A673 (cell line): ENCODE data around the gene SCN3A. TPM values are rescaled to one million over a fixed set of nuclear protein-coding genes. Genes with fewer than 3 reads are reported as not detected.

Experiments used
- BruUV-seq: library from RNA; stranded (reverse); fragments of 400-500 nt; replicated peaks from 2 replicates; lab custom pipeline; 2021; lab: Mats Ljungman, UMichigan
- CTCF ChIA-PET: fragments of 300-600 bp; sonication (Branson Sonifier 250); formaldehyde crosslinking; loops from one replicate; lab custom pipeline; 2022; ENCODE audit warnings: antibody characterized with exemption; lab: Charles Lee
- POLR2A ChIA-PET: fragments of 300-600 bp; sonication (Branson Sonifier 250); formaldehyde crosslinking; loops from one replicate; lab custom pipeline; 2022; ENCODE audit warnings: antibody characterized with exemption; ENCODE audit not compliant: low non-redundant PET; lab: Charles Lee
- DNase-seq: peaks from one replicate; pipeline ENCODE4 v3.0.0-alpha.2; 2015; ENCODE audit warnings: low spot score
- H3K27ac ChIP-seq: fragments of 200-600 bp; sonication (generic); 2 replicates; pipeline ENCODE4 v1.5.1; 2016; ENCODE audit warnings: mixed run types, low read depth, mild to moderate bottlenecking, mixed read lengths, antibody characterized with exemption, low read length; ENCODE audit not compliant: poor library complexity, severe bottlenecking
- H3K27me3 ChIP-seq: fragments of 200-600 bp; sonication (generic); replicated peaks from 2 replicates; pipeline ENCODE4 v1.6.1; 2017; ENCODE audit warnings: mixed run types, low read depth, mild to moderate bottlenecking, mixed read lengths, antibody characterized with exemption, low read length; ENCODE audit not compliant: insufficient read depth, poor library complexity
- H3K36me3 ChIP-seq: fragments of 200-600 bp; sonication (generic); 2 replicates; pipeline ENCODE4 v1.6.1; 2016; ENCODE audit warnings: mixed run types, mild to moderate bottlenecking, mixed read lengths, antibody characterized with exemption, low read length; ENCODE audit not compliant: insufficient read depth, poor library complexity, severe bottlenecking
- H3K4me1 ChIP-seq: fragments of 200-600 bp; sonication (generic); 2 replicates; pipeline ENCODE4 v1.6.1; 2017; ENCODE audit warnings: mixed run types, mild to moderate bottlenecking, mixed read lengths, antibody characterized with exemption, low read length; ENCODE audit not compliant: insufficient read depth, poor library complexity, severe bottlenecking
- H3K4me3 ChIP-seq: fragments of 200-600 bp; sonication (generic); 2 replicates; pipeline ENCODE4 v1.5.1; 2016; ENCODE audit warnings: low read depth, mixed run types, mild to moderate bottlenecking, mixed read lengths, low read length; ENCODE audit not compliant: poor library complexity, severe bottlenecking
- H3K9me3 ChIP-seq: fragments of 200-600 bp; sonication (generic); 2 replicates; pipeline ENCODE4 v1.6.1; 2016; ENCODE audit warnings: mixed run types, low read depth, mild to moderate bottlenecking, mixed read lengths, antibody characterized with exemption, low read length; ENCODE audit not compliant: poor library complexity, severe bottlenecking
- EZH2 ChIP-seq: fragments of 200-600 bp; sonication (generic); IDR thresholded peaks from 2 replicates; pipeline ENCODE4 v1.6.1; 2017; ENCODE audit warnings: borderline replicate concordance, low read depth, mild to moderate bottlenecking, mixed read lengths, antibody characterized with exemption, low read length; ENCODE audit not compliant: poor library complexity, severe bottlenecking
- intact Hi-C: fragments of 100-400 bp; cut with micrococcal nuclease; formaldehyde crosslinking; loops from one replicate; pipeline ENCODE4 v1.10.0; 2022; ENCODE audit not compliant: unreplicated experiment
- total RNA-seq: library from RNA; stranded (reverse); gene quantifications from 2 replicates; pipeline ENCODE4 v1.2.3, GENCODE V29; 2021
- TF ChIP-seq, protein P1 (sequence below): fragments of 300-800, 200-600 bp; sonication (generic); conservative IDR thresholded peaks from 2 replicates; pipeline ENCODE4 v1.5.1; 2017; ENCODE audit warnings: low read depth, mild to moderate bottlenecking, antibody characterized with exemption, low read length, moderate library complexity, mixed read lengths

The SCN3A gene
- total RNA-seq, 1 experiment from 2014 or later = 0.04 TPM

- intact Hi-C loops = no loop called here
- no peak for DNase-seq
- H3K4me1 ChIP-seq = peaks cover 10% of the 10 kb centered on the region
- H3K9me3 ChIP-seq = no peaks in the 10 kb centered on the region
- H3K27me3 ChIP-seq = no peaks in the 10 kb centered on the region
- H3K36me3 ChIP-seq = no peaks in the 10 kb centered on the region
- ChIA-PET CTCF (no interaction called here), POLR2A (no interaction called here)
- H3K27ac ChIP-seq = no peak overlapping the region
- no TSS peak for BruUV-seq
- TF ChIP-seq EZH2 = no peak
- TF ChIP-seq, protein P1, sequence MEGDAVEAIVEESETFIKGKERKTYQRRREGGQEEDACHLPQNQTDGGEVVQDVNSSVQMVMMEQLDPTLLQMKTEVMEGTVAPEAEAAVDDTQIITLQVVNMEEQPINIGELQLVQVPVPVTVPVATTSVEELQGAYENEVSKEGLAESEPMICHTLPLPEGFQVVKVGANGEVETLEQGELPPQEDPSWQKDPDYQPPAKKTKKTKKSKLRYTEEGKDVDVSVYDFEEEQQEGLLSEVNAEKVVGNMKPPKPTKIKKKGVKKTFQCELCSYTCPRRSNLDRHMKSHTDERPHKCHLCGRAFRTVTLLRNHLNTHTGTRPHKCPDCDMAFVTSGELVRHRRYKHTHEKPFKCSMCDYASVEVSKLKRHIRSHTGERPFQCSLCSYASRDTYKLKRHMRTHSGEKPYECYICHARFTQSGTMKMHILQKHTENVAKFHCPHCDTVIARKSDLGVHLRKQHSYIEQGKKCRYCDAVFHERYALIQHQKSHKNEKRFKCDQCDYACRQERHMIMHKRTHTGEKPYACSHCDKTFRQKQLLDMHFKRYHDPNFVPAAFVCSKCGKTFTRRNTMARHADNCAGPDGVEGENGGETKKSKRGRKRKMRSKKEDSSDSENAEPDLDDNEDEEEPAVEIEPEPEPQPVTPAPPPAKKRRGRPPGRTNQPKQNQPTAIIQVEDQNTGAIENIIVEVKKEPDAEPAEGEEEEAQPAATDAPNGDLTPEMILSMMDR = no peak
- H3K4me3 ChIP-seq = no peak overlapping the region
Measured at GRCh38 chr2:165197346-165197745, 6.5 kb downstream of the SCN3A start.

DNA sequence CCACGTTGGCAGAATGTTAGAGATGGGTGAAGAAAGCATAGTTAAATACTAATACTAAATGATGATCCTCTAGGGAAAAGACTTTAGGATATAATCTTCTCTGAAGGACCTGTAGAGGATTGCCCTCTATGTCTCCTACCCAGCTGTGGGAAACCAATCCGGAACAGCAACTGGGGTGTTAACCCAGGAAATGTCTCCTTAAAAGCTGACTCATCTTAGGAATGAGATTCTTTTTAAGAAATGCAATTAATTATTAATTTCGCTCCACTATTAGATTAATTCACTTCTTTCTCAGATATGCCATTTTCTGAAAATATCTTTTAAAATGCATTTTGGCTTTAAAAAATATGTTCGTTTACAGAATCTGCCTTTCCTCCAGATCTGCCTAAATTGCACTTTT lies 7.4 kb downstream of the SCN3A start:
- Histone ChIP-seq H3K27ac (no peak overlapping the region), H3K27me3 (no peaks in the 10 kb centered on the region), H3K4me3 (no peak overlapping the region), H3K4me1 (peaks cover 10% of the 10 kb centered on the region), H3K36me3 (no peaks in the 10 kb centered on the region), H3K9me3 (no peaks in the 10 kb centered on the region)
- POLR2A ChIA-PET = no interaction called here
- CTCF ChIA-PET = no interaction called here
- TF ChIP-seq, protein P1 = no peak
- no peak for TF ChIP-seq EZH2
- BruUV-seq = no TSS peak
- intact Hi-C loops = no loop called here
- peak; percentile 41 for DNase-seq

GRCh38 chr2:165193178-165193777 lies 10.6 kb downstream of the SCN3A start:
- ChIA-PET POLR2A (no interaction called here), CTCF (no interaction called here)
- Histone ChIP-seq H3K4me1 (peaks cover 10% of the 10 kb centered on the region), H3K9me3 (no peaks in the 10 kb centered on the region), H3K27ac (no peak overlapping the region), H3K36me3 (no peaks in the 10 kb centered on the region), H3K27me3 (no peaks in the 10 kb centered on the region), H3K4me3 (no peak overlapping the region)
- TF ChIP-seq, protein P1 = no peak
- TF ChIP-seq EZH2 = no peak
- no peak for DNase-seq
- intact Hi-C loops = no loop called here
- BruUV-seq = no TSS peak
